ENCODE results near the gene LYG1. TPM values are rescaled to one million over a fixed set of nuclear protein-coding genes. Genes with fewer than 3 reads are reported as not detected.

Gene LYG1
- total and polyA plus RNA-seq, 2 of the 13 experiments (the other 11 are each of a cell fraction or from before 2014, with no cell fraction given) = 1.00 to 2.9 TPM

DNA sequence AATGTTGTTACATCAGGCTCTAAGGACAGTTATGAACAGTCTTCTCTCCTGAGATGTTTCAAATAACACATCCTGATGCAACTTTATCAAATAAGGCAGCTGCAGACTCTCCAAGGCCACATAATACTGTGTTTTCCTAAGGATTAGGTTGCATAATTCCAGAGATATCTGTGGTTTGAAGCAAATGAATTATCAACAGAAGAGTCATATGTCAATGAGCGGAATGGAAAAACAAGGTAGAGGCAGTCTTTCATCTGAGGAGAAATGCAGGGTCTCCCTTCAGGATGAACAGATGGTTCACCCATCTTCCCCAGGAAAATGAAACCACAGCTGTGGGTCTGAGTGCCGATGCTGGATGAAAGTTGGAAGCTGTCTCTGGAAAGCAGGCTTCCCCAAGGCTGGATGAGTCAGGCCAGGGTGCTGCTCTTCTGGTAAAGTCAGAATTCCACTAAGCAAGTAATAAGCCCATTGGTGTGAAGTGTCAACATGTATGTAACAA, 22.2 kb downstream of the LYG1 start (continued):
- TF ChIP-seq ZNF609 (CRISPR knock-in tag; IDR thresholded peaks at IDR 0.05; ENCODE audit: borderline replicate concordance) (peak; percentile 86; the same call in 1 of the 2 replicates), PLRG1 (conservative IDR thresholded peaks at IDR 0.05) (no peak), ZNF335 (CRISPR knock-in tag; IDR thresholded peaks at IDR 0.05) (peak; percentile 72; the same call in 1 of the 2 replicates), CC2D1A (CRISPR knock-in tag; IDR thresholded peaks at IDR 0.05) (0 out of 2 replicates have a peak, but pooled peaks have one; percentile 44), ZNF274 (CRISPR knock-in tag; IDR thresholded peaks at IDR 0.05) (no peak), PPARG (CRISPR knock-in tag; conservative IDR thresholded peaks at IDR 0.05) (peak; percentile 74), CBFB (CRISPR knock-in tag; IDR thresholded peaks at IDR 0.05) (peak; percentile 100), FOXC1 (CRISPR knock-in tag; IDR thresholded peaks at IDR 0.05; ENCODE audit: borderline replicate concordance) (no peak), ZNF720 (CRISPR knock-in tag; IDR thresholded peaks at IDR 0.05) (no peak), SP4 (CRISPR knock-in tag; IDR thresholded peaks at IDR 0.05) (no peak), CBX2 (IDR thresholded peaks at IDR 0.05; ENCODE audit: low read depth, low read length) (no peak), CBX2 (CRISPR knock-in tag; IDR thresholded peaks at IDR 0.05; ENCODE audit: low read depth) (no peak), ZFY (CRISPR knock-in tag; IDR thresholded peaks at IDR 0.05) (no peak), ZNF788 (CRISPR knock-in tag; IDR thresholded peaks at IDR 0.05; ENCODE audit: borderline replicate concordance) (peak; percentile 45; the same call in 1 of the 2 replicates)
- TF ChIP-seq, protein P1, sequence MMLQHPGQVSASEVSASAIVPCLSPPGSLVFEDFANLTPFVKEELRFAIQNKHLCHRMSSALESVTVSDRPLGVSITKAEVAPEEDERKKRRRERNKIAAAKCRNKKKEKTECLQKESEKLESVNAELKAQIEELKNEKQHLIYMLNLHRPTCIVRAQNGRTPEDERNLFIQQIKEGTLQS (CRISPR knock-in tag; IDR thresholded peaks at IDR 0.05) = peak; percentile 91
- TF ChIP-seq, protein P2, sequence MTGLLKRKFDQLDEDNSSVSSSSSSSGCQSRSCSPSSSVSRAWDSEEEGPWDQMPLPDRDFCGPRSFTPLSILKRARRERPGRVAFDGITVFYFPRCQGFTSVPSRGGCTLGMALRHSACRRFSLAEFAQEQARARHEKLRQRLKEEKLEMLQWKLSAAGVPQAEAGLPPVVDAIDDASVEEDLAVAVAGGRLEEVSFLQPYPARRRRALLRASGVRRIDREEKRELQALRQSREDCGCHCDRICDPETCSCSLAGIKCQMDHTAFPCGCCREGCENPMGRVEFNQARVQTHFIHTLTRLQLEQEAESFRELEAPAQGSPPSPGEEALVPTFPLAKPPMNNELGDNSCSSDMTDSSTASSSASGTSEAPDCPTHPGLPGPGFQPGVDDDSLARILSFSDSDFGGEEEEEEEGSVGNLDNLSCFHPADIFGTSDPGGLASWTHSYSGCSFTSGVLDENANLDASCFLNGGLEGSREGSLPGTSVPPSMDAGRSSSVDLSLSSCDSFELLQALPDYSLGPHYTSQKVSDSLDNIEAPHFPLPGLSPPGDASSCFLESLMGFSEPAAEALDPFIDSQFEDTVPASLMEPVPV (CRISPR knock-in tag; IDR thresholded peaks at IDR 0.05) = no peak
- TF ChIP-seq, protein P3, sequence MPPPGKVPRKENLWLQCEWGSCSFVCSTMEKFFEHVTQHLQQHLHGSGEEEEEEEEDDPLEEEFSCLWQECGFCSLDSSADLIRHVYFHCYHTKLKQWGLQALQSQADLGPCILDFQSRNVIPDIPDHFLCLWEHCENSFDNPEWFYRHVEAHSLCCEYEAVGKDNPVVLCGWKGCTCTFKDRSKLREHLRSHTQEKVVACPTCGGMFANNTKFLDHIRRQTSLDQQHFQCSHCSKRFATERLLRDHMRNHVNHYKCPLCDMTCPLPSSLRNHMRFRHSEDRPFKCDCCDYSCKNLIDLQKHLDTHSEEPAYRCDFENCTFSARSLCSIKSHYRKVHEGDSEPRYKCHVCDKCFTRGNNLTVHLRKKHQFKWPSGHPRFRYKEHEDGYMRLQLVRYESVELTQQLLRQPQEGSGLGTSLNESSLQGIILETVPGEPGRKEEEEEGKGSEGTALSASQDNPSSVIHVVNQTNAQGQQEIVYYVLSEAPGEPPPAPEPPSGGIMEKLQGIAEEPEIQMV (CRISPR knock-in tag; IDR thresholded peaks at IDR 0.05; ENCODE audit: low read depth) = no peak
- TF ChIP-seq, protein P4, sequence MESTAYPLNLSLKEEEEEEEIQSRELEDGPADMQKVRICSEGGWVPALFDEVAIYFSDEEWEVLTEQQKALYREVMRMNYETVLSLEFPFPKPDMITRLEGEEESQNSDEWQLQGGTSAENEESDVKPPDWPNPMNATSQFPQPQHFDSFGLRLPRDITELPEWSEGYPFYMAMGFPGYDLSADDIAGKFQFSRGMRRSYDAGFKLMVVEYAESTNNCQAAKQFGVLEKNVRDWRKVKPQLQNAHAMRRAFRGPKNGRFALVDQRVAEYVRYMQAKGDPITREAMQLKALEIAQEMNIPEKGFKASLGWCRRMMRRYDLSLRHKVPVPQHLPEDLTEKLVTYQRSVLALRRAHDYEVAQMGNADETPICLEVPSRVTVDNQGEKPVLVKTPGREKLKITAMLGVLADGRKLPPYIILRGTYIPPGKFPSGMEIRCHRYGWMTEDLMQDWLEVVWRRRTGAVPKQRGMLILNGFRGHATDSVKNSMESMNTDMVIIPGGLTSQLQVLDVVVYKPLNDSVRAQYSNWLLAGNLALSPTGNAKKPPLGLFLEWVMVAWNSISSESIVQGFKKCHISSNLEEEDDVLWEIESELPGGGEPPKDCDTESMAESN (CRISPR knock-in tag; conservative IDR thresholded peaks at IDR 0.05) = peak; percentile 90
